B cell (primary cell): ENCODE data around the gene PLA2G4E. TPM values are rescaled to one million over a fixed set of nuclear protein-coding genes. Genes with fewer than 3 reads are reported as not detected.

Experiments used
- ATAC-seq: fragments of 200-7000 bp; cut with Tn5 transposase; one replicate; pipeline ENCODE4 v1.10.0; 2021; ENCODE audit warnings: low read depth, mild to moderate bottlenecking, moderate number of reproducible peaks, moderate library complexity
- CTCF ChIA-PET: fragments of 350-600 bp; sonication (Branson Sonifier 250); formaldehyde crosslinking; loops from one replicate; lab custom pipeline; 2021; ENCODE audit warnings: antibody characterized with exemption, inconsistent platforms; lab: Charles Lee
- POLR2A ChIA-PET: fragments of 350-600 bp; sonication (Branson Sonifier 250); formaldehyde crosslinking; loops from one replicate; lab custom pipeline; 2021; ENCODE audit warnings: antibody characterized with exemption; lab: Charles Lee
- DNase-seq: peaks from one replicate; pipeline ENCODE4 v3.0.0; 2013
- H2AFZ ChIP-seq: 2 replicates; pipeline ENCODE4 v1.6.1; 2012; ENCODE audit warnings: mild to moderate bottlenecking, low read depth, low read length; ENCODE audit not compliant: insufficient read depth, poor library complexity, severe bottlenecking
- H3K27ac ChIP-seq, 2 donors: 1 replicate in 1 of 2; 2 replicates in 1 of 2; pipeline ENCODE4 v1.5.1; 2012 to 2013; ENCODE audit warnings: low read length in 2 of 2, mild to moderate bottlenecking in 2 of 2, moderate library complexity in 1 of 2
- H3K27me3 ChIP-seq, 4 experiments: fragments of 200-600 bp in 1 of 4; sonication (generic) in 1 of 4; replicated peaks in 1 of 4; 1 replicate in 2 of 4; 2 replicates in 2 of 4; pipeline versions ENCODE4 v1.6.1 to v1.7.0; 2013 to 2016; ENCODE audit warnings: low read length in 3 of 4, mild to moderate bottlenecking in 2 of 4, mixed read lengths in 1 of 4, moderate library complexity in 1 of 4; ENCODE audit not compliant: insufficient read depth in 4 of 4, control insufficient read depth in 3 of 4; ENCODE audit errors: control extremely low read depth in 1 of 4
- H3K36me3 ChIP-seq, 2 experiments: replicated peaks in 1 of 2; 1 replicate in 1 of 2; 2 replicates in 1 of 2; pipeline versions ENCODE4 v1.6.1 to v1.7.1; 2013; ENCODE audit warnings: low read length in 1 of 2; ENCODE audit not compliant: insufficient read depth in 2 of 2, control insufficient read depth in 1 of 2; ENCODE audit errors: control extremely low read depth in 1 of 2, extremely low read depth in 1 of 2
- H3K4me1 ChIP-seq, 2 donors: fragments of 200-600 bp in 1 of 2; sonication (generic) in 1 of 2; 1 replicate in 1 of 2; 2 replicates in 1 of 2; pipeline versions ENCODE4 v1.5.1 to v1.6.1; 2013 to 2017; ENCODE audit warnings: low read length in 2 of 2; ENCODE audit not compliant: control insufficient read depth in 2 of 2, insufficient read depth in 2 of 2
- H3K4me2 ChIP-seq: replicated peaks from 2 replicates; pipeline ENCODE3; 2012; ENCODE audit warnings: mild to moderate bottlenecking, low read depth, low read length; ENCODE audit not compliant: poor library complexity, severe bottlenecking
- H3K4me3 ChIP-seq, 5 experiments: fragments of 200-600 bp in 1 of 5; sonication (generic) in 1 of 5; 1 replicate in 3 of 5; 2 replicates in 2 of 5; pipeline versions ENCODE4 v1.5.1 to v1.7.0; 2011 to 2016; ENCODE audit warnings: low read length in 4 of 5, mild to moderate bottlenecking in 4 of 5, low read depth in 2 of 5, control low read depth in 1 of 5, moderate library complexity in 1 of 5; ENCODE audit not compliant: insufficient read depth in 1 of 5; ENCODE audit errors: control extremely low read depth in 1 of 5, extremely low read depth in 1 of 5
- H3K79me2 ChIP-seq: fragments of 200-600 bp; sonication (generic); one replicate; pipeline ENCODE4 v1.6.0; 2016; ENCODE audit warnings: low read length; ENCODE audit not compliant: control insufficient read depth, insufficient read depth
- H3K9ac ChIP-seq: fragments of 200-600 bp; sonication (generic); 2 replicates; pipeline ENCODE4 v1.6.1; 2017; ENCODE audit warnings: mild to moderate bottlenecking, low read length, moderate library complexity
- H3K9me3 ChIP-seq, 3 donors: one replicate each; pipeline versions ENCODE4 v1.6.1 to v1.7.1; 2013; ENCODE audit warnings: low read length in 2 of 3; ENCODE audit not compliant: control insufficient read depth in 2 of 3, insufficient read depth in 1 of 3; ENCODE audit errors: control extremely low read depth in 1 of 3
- H4K20me1 ChIP-seq: 2 replicates; pipeline ENCODE4 v1.6.0; 2012; ENCODE audit warnings: mild to moderate bottlenecking, low read length; ENCODE audit not compliant: insufficient read depth, control insufficient read depth, poor library complexity, severe bottlenecking
- H3K27ac Mint-ChIP-seq: one replicate; pipeline ENCODE4 v1.8.0; 2021; ENCODE audit warnings: mixed read lengths
- H3K27me3 Mint-ChIP-seq: one replicate; pipeline ENCODE4 v1.8.0; 2021; ENCODE audit warnings: mixed read lengths
- H3K4me1 Mint-ChIP-seq: one replicate; pipeline ENCODE4 v1.8.0; 2021; ENCODE audit warnings: mixed read lengths
- H3K4me3 Mint-ChIP-seq: one replicate; pipeline ENCODE4 v1.8.0; 2021; ENCODE audit warnings: mixed read lengths
- H3K9me3 Mint-ChIP-seq: one replicate; pipeline ENCODE4 v1.8.0; 2022; ENCODE audit warnings: mixed read lengths; ENCODE audit not compliant: insufficient read depth
- EZH2 ChIP-seq: IDR thresholded peaks from 2 replicates; pipeline ENCODE4 v1.6.1; 2012; ENCODE audit warnings: borderline replicate concordance, low read depth, mild to moderate bottlenecking, moderate library complexity, low read length; ENCODE audit not compliant: insufficient read depth, poor library complexity, severe bottlenecking
- WGBS: methylation state at CpG from one replicate; pipeline ENCODE4 v1.1.5; 2013; ENCODE audit warnings: missing lambda C conversion rate; ENCODE audit not compliant: insufficient coverage; 5-methylcytosine and 5-hydroxymethylcytosine counted together
- intact Hi-C: fragments of 100-400 bp; cut with micrococcal nuclease; formaldehyde crosslinking; loops from one replicate; pipeline ENCODE4 v1.10.0; 2022
- polyA plus RNA-seq: library from polyadenylated mRNA; depleted of rRNA; stranded (reverse); fragments of >200 nt; gene quantifications from 2 replicates; pipeline ENCODE4 v1.2.3, GENCODE V29; 2012
- total RNA-seq, 2 donors: library from RNA; stranded (reverse); fragments of 120-200 nt in 1 of 2; gene quantifications; 1 replicate in 1 of 2; 2 replicates in 1 of 2; pipeline versions ENCODE4 v1.2.3 to v1.2.4, GENCODE V29; 2013 to 2022
- TF ChIP-seq, protein P1 (sequence below): fragments of 200-600 bp; IDR thresholded peaks from one replicate; pipeline ENCODE4 v1.8.0; 2022; ENCODE audit warnings: antibody characterized with exemption, mild to moderate bottlenecking

PLA2G4E gene
- total and polyA plus RNA-seq, 2 donors (not counting 1 experiment from before 2014, with no cell fraction given), result not detected

DNA sequence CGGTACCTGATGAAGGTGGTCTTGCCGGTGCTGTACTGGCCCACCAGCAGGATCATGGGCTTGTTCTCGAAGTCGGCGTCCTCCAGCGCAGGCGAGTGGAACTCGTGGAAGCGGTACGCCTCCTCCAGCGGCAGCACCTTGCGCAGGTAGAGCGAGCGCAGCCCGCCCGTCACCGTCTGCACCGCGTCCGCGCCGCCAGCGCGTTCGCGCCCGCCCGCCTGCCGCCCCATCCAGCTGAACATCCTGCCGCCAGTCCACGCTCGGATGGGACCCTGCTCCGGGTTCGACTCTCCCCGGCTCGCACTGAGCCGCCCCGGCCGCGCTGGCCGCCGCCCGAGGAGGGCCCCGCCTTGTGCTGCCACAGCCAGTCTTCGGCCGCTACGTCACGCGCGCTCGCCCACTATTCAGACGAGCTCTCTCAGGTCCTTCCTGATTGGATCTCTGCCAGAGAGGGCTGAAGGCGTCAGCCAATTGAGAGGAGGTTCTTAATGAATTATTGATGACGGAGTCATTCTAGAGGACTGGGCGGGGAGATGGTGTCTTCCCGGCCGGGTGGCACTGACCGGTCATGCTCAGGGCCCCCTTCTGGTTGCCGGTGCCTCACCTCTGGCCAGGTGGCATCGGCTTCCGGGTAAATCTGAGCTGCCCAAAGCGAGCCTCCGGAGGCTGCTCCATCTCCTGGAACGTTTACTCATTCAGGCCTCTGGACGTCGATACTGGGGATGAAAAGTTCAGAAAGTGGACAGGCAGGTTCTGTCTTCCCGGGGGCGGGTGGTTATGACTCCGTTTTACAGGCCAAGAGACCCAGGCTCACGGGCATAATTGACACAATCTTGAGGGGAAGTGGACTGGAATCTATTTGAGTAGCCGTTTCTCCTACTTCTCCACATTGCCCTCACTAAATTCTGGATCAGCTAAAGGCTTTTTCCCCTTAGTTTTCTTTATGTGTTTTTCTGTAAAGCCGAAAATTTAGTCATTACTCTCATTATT lies 48.3 kb downstream of the PLA2G4E start, which contains the start of gene EHD4:
EHD4 (minus strand) TSS at position 305 of the 990 bp plus-strand sequence; CDS start at position 242, 63 bp downstream.
- H3K4me3 Mint-ChIP-seq, result peak within 1 kb of the TSS; percentile 90
- no peaks in the 10 kb centered on the region for H4K20me1 ChIP-seq
- ChIA-PET CTCF (interaction anchor here (0.7 to 2.9 kb wide), 10 partner anchors 9 to 199 kb away, joined by 3 to 11 read pairs (median 4); partner anchors contain the start of gene MAPKBP1), POLR2A (interaction anchor here (1.0 to 1.5 kb wide), 2 partner anchors 14 to 67 kb away, joined by 3 read pairs; no protein-coding TSS in a partner anchor)
- H3K4me1 ChIP-seq, result peaks cover 42 to 43% of the 10 kb centered on the region in 2 donors
- H3K9ac ChIP-seq, result peak within 1 kb of the TSS; percentile 89
- H3K9me3 Mint-ChIP-seq, result no peaks in the 10 kb centered on the region
- H3K27ac Mint-ChIP-seq, result peak within 1 kb of the TSS; percentile 95
- H3K4me1 Mint-ChIP-seq, result peaks cover 47% of the 10 kb centered on the region
- H3K27me3 ChIP-seq, result no peaks in the 10 kb centered on the region
- DNase-seq, result peak; percentile 95
- peaks cover 16% of the 10 kb centered on the region for H3K27me3 Mint-ChIP-seq
- H3K4me3 ChIP-seq, result peak within 1 kb of the TSS; percentile 62 to 95 (median 83)
- H3K27ac ChIP-seq, result peak within 1 kb of the TSS; percentile 71 to 84
- H3K9me3 ChIP-seq, result no peaks in the 10 kb centered on the region
- H2AFZ ChIP-seq, result peak within 1 kb of the TSS; percentile 85
- peaks cover 29% of the 10 kb centered on the region for H3K79me2 ChIP-seq
- ATAC-seq, result peak; percentile 87
- no peak for TF ChIP-seq EZH2
- TF ChIP-seq, protein P1, sequence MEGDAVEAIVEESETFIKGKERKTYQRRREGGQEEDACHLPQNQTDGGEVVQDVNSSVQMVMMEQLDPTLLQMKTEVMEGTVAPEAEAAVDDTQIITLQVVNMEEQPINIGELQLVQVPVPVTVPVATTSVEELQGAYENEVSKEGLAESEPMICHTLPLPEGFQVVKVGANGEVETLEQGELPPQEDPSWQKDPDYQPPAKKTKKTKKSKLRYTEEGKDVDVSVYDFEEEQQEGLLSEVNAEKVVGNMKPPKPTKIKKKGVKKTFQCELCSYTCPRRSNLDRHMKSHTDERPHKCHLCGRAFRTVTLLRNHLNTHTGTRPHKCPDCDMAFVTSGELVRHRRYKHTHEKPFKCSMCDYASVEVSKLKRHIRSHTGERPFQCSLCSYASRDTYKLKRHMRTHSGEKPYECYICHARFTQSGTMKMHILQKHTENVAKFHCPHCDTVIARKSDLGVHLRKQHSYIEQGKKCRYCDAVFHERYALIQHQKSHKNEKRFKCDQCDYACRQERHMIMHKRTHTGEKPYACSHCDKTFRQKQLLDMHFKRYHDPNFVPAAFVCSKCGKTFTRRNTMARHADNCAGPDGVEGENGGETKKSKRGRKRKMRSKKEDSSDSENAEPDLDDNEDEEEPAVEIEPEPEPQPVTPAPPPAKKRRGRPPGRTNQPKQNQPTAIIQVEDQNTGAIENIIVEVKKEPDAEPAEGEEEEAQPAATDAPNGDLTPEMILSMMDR, result no peak
- whole genome bisulfite sequencing, result under 1% methylated on average over 67 of the region's 72 CpGs
- intact Hi-C loops, result loop anchor here (1.0 to 10.0 kb wide), 6 partner anchors 144 to 1278 kb away; partner anchors contain the start of genes GANC, JMJD7, MAPKBP1 and RAD51
- H3K36me3 ChIP-seq, result no peaks in the 10 kb centered on the region
- peak within 1 kb of the TSS; percentile 90 for H3K4me2 ChIP-seq
